Loucy (cell line): ENCODE measurements around the gene AP2A1.

Experiments used
- H2AFZ ChIP-seq: fragments of 200-600 bp; sonication (generic); 2 replicates; pipeline ENCODE4 v1.6.0; 2016; ENCODE audit warnings: antibody characterized with exemption, mild to moderate bottlenecking, low read length, moderate library complexity
- H3F3A ChIP-seq: fragments of 200-600 bp; 2 replicates; pipeline ENCODE4 v1.6.0; 2016; ENCODE audit warnings: antibody characterized with exemption, low read depth, mild to moderate bottlenecking
- H3K27me3 ChIP-seq: fragments of 200-600 bp; sonication (generic); 2 replicates; pipeline ENCODE4 v1.6.1; 2014; ENCODE audit warnings: low read length, mild to moderate bottlenecking; ENCODE audit not compliant: insufficient read depth, poor library complexity, severe bottlenecking
- H3K36me3 ChIP-seq: fragments of 200-600 bp; sonication (generic); 2 replicates; pipeline ENCODE4 v1.6.1; 2016; ENCODE audit warnings: low read length; ENCODE audit not compliant: insufficient read depth
- H3K4me1 ChIP-seq: fragments of 200-600 bp; sonication (generic); 2 replicates; pipeline ENCODE4 v1.5.1; 2014; ENCODE audit warnings: low read length, mild to moderate bottlenecking; ENCODE audit not compliant: insufficient read depth, poor library complexity, severe bottlenecking
- H3K4me2 ChIP-seq: fragments of 200-600 bp; sonication (generic); 2 replicates; pipeline ENCODE4 v1.6.0; 2014; ENCODE audit warnings: antibody characterized with exemption, low read length, low read depth, mild to moderate bottlenecking; ENCODE audit not compliant: poor library complexity, severe bottlenecking
- H3K4me3 ChIP-seq: fragments of 200-600 bp; sonication (generic); 2 replicates; pipeline ENCODE4 v1.5.1; 2014; ENCODE audit warnings: low read length, mild to moderate bottlenecking, mixed read lengths; ENCODE audit not compliant: poor library complexity, severe bottlenecking
- H3K79me2 ChIP-seq: fragments of 200-600 bp; sonication (generic); 2 replicates; pipeline ENCODE4 v1.6.1; 2014; ENCODE audit warnings: low read length; ENCODE audit not compliant: insufficient read depth
- H3K9ac ChIP-seq: fragments of 200-600 bp; sonication (generic); 2 replicates; pipeline ENCODE4 v1.6.0; 2014; ENCODE audit warnings: mild to moderate bottlenecking, low read depth, low read length, moderate library complexity; ENCODE audit not compliant: poor library complexity, severe bottlenecking
- H3K9me2 ChIP-seq: fragments of 200-600 bp; sonication (generic); replicated peaks from 2 replicates; pipeline ENCODE4 v1.6.1; 2016; ENCODE audit warnings: low read depth, low read length, mixed read lengths
- H3K9me3 ChIP-seq: fragments of 200-600 bp; sonication (generic); 2 replicates; pipeline ENCODE4 v1.6.1; 2014; ENCODE audit warnings: mild to moderate bottlenecking, antibody characterized with exemption, low read length, low read depth; ENCODE audit not compliant: insufficient read depth
- H4K20me1 ChIP-seq: fragments of 200-600 bp; sonication (generic); 2 replicates; pipeline ENCODE4 v1.6.0; 2014; ENCODE audit warnings: antibody characterized with exemption, low read length, mild to moderate bottlenecking; ENCODE audit not compliant: insufficient read depth, poor library complexity, severe bottlenecking
- CTCF ChIP-seq: fragments of 200-600 bp; sonication (generic); conservative IDR thresholded peaks from 2 replicates; pipeline ENCODE4 v1.5.1; 2014; ENCODE audit warnings: mild to moderate bottlenecking, antibody characterized with exemption, low read length
- EZH2phosphoT487 ChIP-seq: fragments of 200-600 bp; IDR thresholded peaks from 2 replicates; pipeline ENCODE4 v1.6.1; 2018; ENCODE audit warnings: antibody characterized with exemption, mild to moderate bottlenecking, moderate library complexity, borderline replicate concordance

AP2A1 gene

GRCh38 chr19:49840321-49840720 lies 73.5 kb downstream of the AP2A1 start:
- Histone ChIP-seq H3K4me1 (no peaks in the 10 kb centered on the region), H3K79me2 (no peaks in the 10 kb centered on the region), H4K20me1 (no peaks in the 10 kb centered on the region), H3K9ac (no peak overlapping the region), H3K27me3 (no peaks in the 10 kb centered on the region), H3K9me2 (no peaks in the 10 kb centered on the region), H2AFZ (no peak overlapping the region), H3K9me3 (no peaks in the 10 kb centered on the region), H3K4me2 (no peak overlapping the region), H3F3A (no peaks in the 10 kb centered on the region), H3K36me3 (peaks cover 18% of the 10 kb centered on the region; the same call in 1 of the 2 replicates), H3K4me3 (no peak overlapping the region)
- TF ChIP-seq CTCF (no peak), EZH2phosphoT487 (no peak)

- H3K9ac ChIP-seq = no peak overlapping the region
- no peak overlapping the region for H3K4me2 ChIP-seq
- H4K20me1 ChIP-seq = no peaks in the 10 kb centered on the region
- TF ChIP-seq CTCF (no peak), EZH2phosphoT487 (no peak)
- H3K4me3 ChIP-seq = no peak overlapping the region
- H3K27me3 ChIP-seq = no peaks in the 10 kb centered on the region
- no peaks in the 10 kb centered on the region for H3K9me2 ChIP-seq
- peaks cover 17% of the 10 kb centered on the region; the same call in 1 of the 2 replicates for H3K36me3 ChIP-seq
- no peaks in the 10 kb centered on the region for H3K79me2 ChIP-seq
- H3K9me3 ChIP-seq = no peaks in the 10 kb centered on the region
- H2AFZ ChIP-seq = no peak overlapping the region
- H3F3A ChIP-seq = no peaks in the 10 kb centered on the region
- H3K4me1 ChIP-seq = no peaks in the 10 kb centered on the region
Measured at GRCh38 chr19:49840736-49841249, 74.0 kb downstream of the AP2A1 start.

DNA sequence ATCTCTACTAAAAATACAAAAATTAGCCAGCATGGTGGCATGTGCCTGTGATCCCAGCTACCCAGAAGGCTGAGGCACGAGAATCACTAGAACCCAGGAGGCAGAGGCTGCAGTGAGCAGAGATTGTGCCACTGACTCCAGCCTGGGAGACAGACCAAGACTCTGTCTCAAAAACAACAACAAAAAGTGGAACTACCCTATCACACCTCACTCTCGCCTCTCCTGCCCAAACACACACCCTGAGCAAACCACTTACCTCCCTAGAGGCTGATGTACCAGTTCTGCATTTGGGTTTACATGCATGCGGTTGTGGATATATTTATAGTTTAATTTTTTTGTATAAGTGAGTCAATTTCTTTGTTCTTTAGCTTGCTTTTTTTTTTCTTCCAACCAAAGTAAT lies 76.5 kb downstream of the AP2A1 start:
- no peaks in the 10 kb centered on the region for H3K9me3 ChIP-seq
- H2AFZ ChIP-seq = no peak overlapping the region
- no peak overlapping the region for H3K4me3 ChIP-seq
- H3F3A ChIP-seq = no peaks in the 10 kb centered on the region
- H3K4me2 ChIP-seq = no peak overlapping the region
- H3K36me3 ChIP-seq = peaks cover 9% of the 10 kb centered on the region; the same call in 1 of the 2 replicates
- no peaks in the 10 kb centered on the region for H3K79me2 ChIP-seq
- no peaks in the 10 kb centered on the region for H3K9me2 ChIP-seq
- H3K9ac ChIP-seq = no peak overlapping the region
- no peaks in the 10 kb centered on the region for H4K20me1 ChIP-seq
- no peak for TF ChIP-seq EZH2phosphoT487
- TF ChIP-seq CTCF = no peak
- peaks cover 5% of the 10 kb centered on the region for H3K4me1 ChIP-seq
- no peaks in the 10 kb centered on the region for H3K27me3 ChIP-seq
